Ishikawa (cell line): ENCODE results near the gene CTXN3.

Experiments
- CEBPB ChIP-seq: IDR thresholded peaks from 2 replicates; pipeline ENCODE4 v1.6.1; 2012
- CREB1 ChIP-seq: IDR thresholded peaks from 2 replicates; pipeline ENCODE4 v1.6.1; 2012; ENCODE audit warnings: low read depth
- EGR1 ChIP-seq: IDR thresholded peaks from 2 replicates; pipeline ENCODE4 v1.6.1; 2012
- EP300 ChIP-seq: IDR thresholded peaks from 2 replicates; pipeline ENCODE4 v1.6.1; 2012; ENCODE audit warnings: borderline replicate concordance
- FOXM1 ChIP-seq: IDR thresholded peaks from 2 replicates; pipeline ENCODE4 v1.6.1; 2012; ENCODE audit warnings: low read depth, borderline replicate concordance
- MAX ChIP-seq: IDR thresholded peaks from 2 replicates; pipeline ENCODE4 v1.6.1; 2012
- NFIC ChIP-seq: IDR thresholded peaks from 2 replicates; pipeline ENCODE4 v1.6.1; 2012
- RAD21 ChIP-seq: IDR thresholded peaks from 2 replicates; pipeline ENCODE4 v1.6.1; 2012; ENCODE audit warnings: low read depth
- REST ChIP-seq: IDR thresholded peaks from 2 replicates; pipeline ENCODE4 v1.6.1; 2012; ENCODE audit warnings: low read depth, mild to moderate bottlenecking
- TAF1 ChIP-seq: IDR thresholded peaks from 2 replicates; pipeline ENCODE4 v1.6.1; 2012; ENCODE audit warnings: low read depth, mild to moderate bottlenecking
- TCF12 ChIP-seq: IDR thresholded peaks from 2 replicates; pipeline ENCODE4 v1.6.1; 2012; ENCODE audit warnings: low read depth
- TEAD4 ChIP-seq: IDR thresholded peaks from 2 replicates; pipeline ENCODE4 v1.6.1; 2012
- USF1 ChIP-seq: IDR thresholded peaks from 2 replicates; pipeline ENCODE4 v1.6.1; 2012
- YY1 ChIP-seq: IDR thresholded peaks from 2 replicates; pipeline ENCODE4 v1.6.1; 2012; ENCODE audit warnings: low read depth
- ZBTB7A ChIP-seq: IDR thresholded peaks from 2 replicates; pipeline ENCODE4 v1.6.1; 2012; ENCODE audit warnings: low read depth

CTXN3 gene

GRCh38 chr5:127700237-127700766 is 51.4 kb downstream of the CTXN3 start:
- no peak for TF ChIP-seq EGR1
- no peak for TF ChIP-seq REST
- TF ChIP-seq MAX: no peak
- TF ChIP-seq USF1: no peak
- no peak for TF ChIP-seq TAF1
- no peak for TF ChIP-seq CREB1
- no peak for TF ChIP-seq RAD21
- no peak for TF ChIP-seq TEAD4
- TF ChIP-seq NFIC: no peak
- TF ChIP-seq TCF12: no peak
- no peak for TF ChIP-seq FOXM1
- no peak for TF ChIP-seq YY1
- no peak for TF ChIP-seq EP300
- TF ChIP-seq CEBPB: no peak
- no peak for TF ChIP-seq ZBTB7A

- TF ChIP-seq FOXM1: no peak
- no peak for TF ChIP-seq RAD21
- no peak for TF ChIP-seq EGR1
- TF ChIP-seq USF1: no peak
- no peak for TF ChIP-seq EP300
- no peak for TF ChIP-seq REST
- no peak for TF ChIP-seq TEAD4
- no peak for TF ChIP-seq CREB1
- TF ChIP-seq ZBTB7A: no peak
- no peak for TF ChIP-seq YY1
- no peak for TF ChIP-seq TAF1
- TF ChIP-seq NFIC: no peak
- TF ChIP-seq TCF12: no peak
- TF ChIP-seq CEBPB: no peak
- no peak for TF ChIP-seq MAX
These were observed 53.6 kb downstream of the CTXN3 start for GRCh38 chr5:127702434-127702833.

- no peak for TF ChIP-seq ZBTB7A
- TF ChIP-seq FOXM1: no peak
- no peak for TF ChIP-seq EGR1
- TF ChIP-seq RAD21: no peak
- TF ChIP-seq REST: no peak
- no peak for TF ChIP-seq CREB1
- TF ChIP-seq TCF12: no peak
- no peak for TF ChIP-seq MAX
- no peak for TF ChIP-seq USF1
- no peak for TF ChIP-seq CEBPB
- TF ChIP-seq YY1: no peak
- no peak for TF ChIP-seq TAF1
- TF ChIP-seq EP300: no peak
- TF ChIP-seq TEAD4: no peak
- no peak for TF ChIP-seq NFIC
These were observed 54.2 kb downstream of the CTXN3 start, which contains the start of gene CCDC192 for GRCh38 chr5:127702926-127703561. CCDC192 (plus strand) TSS chr5:127703391; CDS start chr5:127703446, 55 bp downstream.
